K562 (cell line): ENCODE results near the gene NELFA. TPM values are rescaled to one million over a fixed set of nuclear protein-coding genes. Genes with fewer than 3 reads are reported as not detected.

Source experiments
- ATAC-seq: fragments of 200-7000 bp; cut with Tn5 transposase; 3 replicates; pipeline ENCODE4 v1.9.1; 2020; ENCODE audit warnings: moderate library complexity
- BruUV-seq: library from RNA; stranded (reverse); fragments of 400-500 nt; replicated peaks from 2 replicates; lab custom pipeline; 2021; lab: Mats Ljungman, UMichigan
- CTCF ChIA-PET: fragments of 300-600 bp; formaldehyde crosslinking; extraction: SDS; loops from one replicate; lab custom pipeline; 2021; ENCODE audit warnings: low intra/inter-chr PET ratio; lab: Yijun Ruan, JAX
- POLR2A ChIA-PET: fragments of 300-600, 350-650 bp; sonication (Branson Sonifier 250); formaldehyde crosslinking; extraction: SDS; loops from one replicate; lab custom pipeline; 2021; ENCODE audit warnings: antibody characterized with exemption, inconsistent platforms; lab: Yijun Ruan, JAX
- DNase-seq, 4 experiments: peaks; one replicate each; pipeline versions ENCODE4 v3.0.0 to v3.0.0-alpha.2; 2011 to 2018; ENCODE audit warnings: low spot score in 3 of 4, mixed read lengths in 3 of 4; ENCODE audit errors: extremely low read depth in 1 of 4
- FAIRE-seq: peaks from 2 replicates; lab custom pipeline; 2011; peaks lifted over from hg19 to GRCh38; lab: Jason Lieb, UNC
- H2AFZ ChIP-seq: 2 replicates; pipeline ENCODE4 v1.6.0; 2011; ENCODE audit warnings: low read depth, low read length, control low read depth, inconsistent platforms
- H3K27ac ChIP-seq: fragments of 200-600 bp; 3 replicates; pipeline ENCODE4 v1.8.0; 2011; ENCODE audit warnings: low read depth, mild to moderate bottlenecking, control low read depth, inconsistent platforms, low read length, moderate library complexity, mixed read lengths; ENCODE audit errors: extremely low read depth
- H3K27me3 ChIP-seq, 2 experiments: fragments of 300-600 bp in 1 of 2; 2 replicates in 1 of 2; 3 replicates in 1 of 2; pipeline versions ENCODE4 v1.6.0 to v1.8.0; 2011; ENCODE audit warnings: inconsistent platforms in 2 of 2, low read length in 2 of 2, mild to moderate bottlenecking in 1 of 2, mixed read lengths in 1 of 2, moderate library complexity in 1 of 2; ENCODE audit not compliant: control insufficient read depth in 2 of 2, insufficient read depth in 2 of 2
- H3K36me3 ChIP-seq: fragments of 300-600 bp; 3 replicates; pipeline ENCODE4 v1.8.0; 2011; ENCODE audit warnings: mild to moderate bottlenecking, low read length, inconsistent platforms; ENCODE audit not compliant: control insufficient read depth, insufficient read depth
- H3K4me1 ChIP-seq, 2 experiments: fragments of 200-600 bp in 1 of 2; replicated peaks in 1 of 2; 2 replicates in 1 of 2; 3 replicates in 1 of 2; pipeline versions ENCODE4 v1.5.1 to v1.8.0; 2011; ENCODE audit warnings: inconsistent platforms in 2 of 2, low read length in 2 of 2, mild to moderate bottlenecking in 1 of 2, mixed read lengths in 1 of 2, moderate library complexity in 1 of 2; ENCODE audit not compliant: control insufficient read depth in 2 of 2, insufficient read depth in 2 of 2
- H3K4me2 ChIP-seq: 2 replicates; pipeline ENCODE4 v1.6.1; 2011; ENCODE audit warnings: low read length, control low read depth, inconsistent platforms, mixed read lengths; ENCODE audit not compliant: insufficient read depth
- H3K4me3 ChIP-seq: fragments of 200-600 bp; sonication (generic), shearing (Covaris generic); 2 replicates; pipeline ENCODE4 v1.5.1; 2016; ENCODE audit warnings: control low read depth, inconsistent platforms
- H3K79me2 ChIP-seq: fragments of 200-600 bp; 3 replicates; pipeline ENCODE4 v1.8.0; 2011; ENCODE audit warnings: low read length, inconsistent platforms; ENCODE audit not compliant: control insufficient read depth, insufficient read depth
- H3K9ac ChIP-seq, 2 experiments: 2 replicates each; pipeline versions ENCODE4 v1.6.0 to v1.6.1; 2011; ENCODE audit warnings: low read depth in 2 of 2, low read length in 2 of 2, control low read depth in 1 of 2, inconsistent platforms in 1 of 2, mild to moderate bottlenecking in 1 of 2, mixed read lengths in 1 of 2; ENCODE audit not compliant: insufficient read depth in 1 of 2
- H3K9me1 ChIP-seq: one replicate; pipeline ENCODE4 v1.6.0; 2011; ENCODE audit warnings: inconsistent platforms, mild to moderate bottlenecking, low read length, moderate library complexity; ENCODE audit not compliant: control insufficient read depth, insufficient read depth
- H3K9me3 ChIP-seq: replicated peaks from 2 replicates; pipeline ENCODE4 v1.5.1; 2011; ENCODE audit warnings: low read depth, low read length, inconsistent platforms; ENCODE audit not compliant: control insufficient read depth, insufficient read depth
- H4K20me1 ChIP-seq: replicated peaks from 2 replicates; pipeline ENCODE4 v1.6.1; 2011; ENCODE audit warnings: low read length, inconsistent platforms, mixed read lengths; ENCODE audit not compliant: control insufficient read depth, insufficient read depth
- CBX2 ChIP-seq: fragments of 200-600 bp; sonication (generic); IDR thresholded peaks from one replicate; pipeline ENCODE4 v1.6.1; 2012; ENCODE audit warnings: mild to moderate bottlenecking, low read length, inconsistent platforms; ENCODE audit not compliant: insufficient read depth, poor library complexity, severe bottlenecking
- HDAC8 ChIP-seq: fragments of 450-650 bp; IDR thresholded peaks from 2 replicates; pipeline ENCODE4 v1.6.1; 2016; ENCODE audit warnings: mild to moderate bottlenecking, missing genetic modification characterization, moderate library complexity, missing compliant biosample characterization
- NR2F6 ChIP-seq: fragments of 450-650 bp; formaldehyde crosslinking; IDR thresholded peaks from 2 replicates; pipeline ENCODE4 v1.4.0; 2020; ENCODE audit warnings: mild to moderate bottlenecking
- SMARCA4 ChIP-seq: fragments of 450-650 bp; IDR thresholded peaks from 2 replicates; pipeline ENCODE4 v1.6.1; 2016
- TFAP4 ChIP-seq: sonication (generic); formaldehyde crosslinking; IDR thresholded peaks from 2 replicates; pipeline ENCODE4 v1.8.0; 2022; ENCODE audit warnings: missing genetic modification reagents, mild to moderate bottlenecking, moderate library complexity, borderline replicate concordance
- ZBTB12 ChIP-seq: fragments of 250-450 bp; sonication (Bioruptor Pico); IDR thresholded peaks from 2 replicates; pipeline ENCODE4 v1.4.0; 2020
- ZNF592 ChIP-seq: fragments of 450-650 bp; IDR thresholded peaks from 2 replicates; pipeline ENCODE4 v1.6.1; 2017; ENCODE audit warnings: antibody characterized with exemption, mild to moderate bottlenecking
- ZNF609 ChIP-seq: sonication (generic); formaldehyde crosslinking; IDR thresholded peaks from 2 replicates; pipeline ENCODE4 v1.8.1; 2023; ENCODE audit warnings: missing genetic modification reagents, mild to moderate bottlenecking, borderline replicate concordance
- ZNF766 ChIP-seq: fragments of 200-800 bp; sonication (Bioruptor generic); conservative IDR thresholded peaks from 2 replicates; pipeline ENCODE4 v1.6.1; 2016; ENCODE audit warnings: missing genetic modification characterization, missing compliant biosample characterization
- WGBS: fragments of 100-300 bp; shearing (Covaris generic); methylation state at CpG from one replicate; pipeline ENCODE4 v1.1.6; 2016; ENCODE audit warnings: low coverage, mixed read lengths; ENCODE audit not compliant: insufficient coverage; ENCODE audit errors: missing lambda C conversion rate; 5-methylcytosine and 5-hydroxymethylcytosine counted together
- in situ Hi-C: fragments of 300-500 bp; cut with MboI; formaldehyde crosslinking; loops from 4 replicates; pipeline ENCODE4 v1.15.0; 2018; ENCODE audit warnings: inconsistent platforms, mixed read lengths
- intact Hi-C: fragments of 100-400 bp; cut with micrococcal nuclease; formaldehyde crosslinking; loops from 2 replicates; pipeline ENCODE4 v1.14.2; 2022
- polyA plus RNA-seq, 8 experiments: library from polyadenylated mRNA; depleted of rRNA in 4 of 8; stranded (reverse) in 5 of 8; unstranded in 3 of 8; fragments of >200 nt; fragmentation: Nextera tagmentation in 2 of 8; fragmentation: Illumina TruSeq in 1 of 8; extraction: Ambion mirVana in 2 of 8; extraction: Trizol in 1 of 8; gene quantifications; 2 replicates each; pipeline versions ENCODE4 v1.2.1 to v1.2.3, GENCODE V29; 2011 to 2014; ENCODE audit warnings: inconsistent platforms in 1 of 8, missing spikeins in 1 of 8
- total RNA-seq, 7 experiments: library from RNA; depleted of rRNA in 6 of 7; stranded (reverse); fragments of >200 nt in 6 of 7; fragmentation: Illumina TruSeq in 2 of 7; extraction: Trizol in 2 of 7; gene quantifications; 2 replicates each; pipeline versions ENCODE4 v1.2.1 to v1.2.3, GENCODE V29; 2011 to 2021; ENCODE audit warnings: low replicate concordance in 1 of 7

The NELFA gene
- total and polyA plus RNA-seq, 9 of the 15 experiments (the other 6 are each of a cell fraction or from before 2014, with no cell fraction given), result 0.76 to 59.6 (median 14.8) TPM

GRCh38 chr4:2049381-2049780 is 40.6 kb upstream of the NELFA start (continued):
- TF ChIP-seq ZNF592 (no peak), SMARCA4 (no peak), TFAP4 (CRISPR knock-in tag) (no peak), HDAC8 (tag) (no peak), ZNF766 (no peak)

GRCh38 chr4:2048831-2049230 is 40.1 kb upstream of the NELFA start:
- Histone ChIP-seq H3K27me3 (0 out of 5 replicates have a peak, but pooled peaks cover 0 to 4% of the 10 kb centered on the region in 2 experiments), H3K27ac (no peak overlapping the region), H3K9me1 (no peaks in the 10 kb centered on the region), H3K4me1 (peaks cover 0 to 33% of the 10 kb centered on the region in 2 experiments; a peak in 2 of 5 replicates), H3K4me3 (no peak overlapping the region), H3K9me3 (no peaks in the 10 kb centered on the region), H2AFZ (no peak overlapping the region), H3K36me3 (no peaks in the 10 kb centered on the region), H4K20me1 (no peaks in the 10 kb centered on the region), H3K4me2 (no peak overlapping the region), H3K9ac (no peak overlapping the region), H3K79me2 (no peaks in the 10 kb centered on the region)
- intact Hi-C loops (no loop called here), in situ Hi-C loops (no loop called here)
- no TSS peak for BruUV-seq
- FAIRE-seq (no peak), ATAC-seq (no peak), DNase-seq (no peak)
- POLR2A ChIA-PET, result no interaction called here
- CTCF ChIA-PET, result no interaction called here
- WGBS, result 40% methylated on average over 8 of the region's 8 CpGs
- no peak for TF ChIP-seq ZBTB12
- TF ChIP-seq NR2F6 (CRISPR knock-in tag), result no peak
- TF ChIP-seq CBX2, result no peak
- TF ChIP-seq ZNF609 (CRISPR knock-in tag), result no peak
